GM18951 (cell line): ENCODE data around the gene GTPBP3.
A peak's percentile ranks its signal among the peaks of the same experiment; 100 is the strongest.
"Not testable (repeated sequence)": the region's sequence is repeated elsewhere in the genome, so short reads cannot be mapped to it uniquely, and the experiment has no call there.

Experiments used
- POLR2A ChIP-seq: IDR thresholded peaks from 4 replicates; pipeline ENCODE4 v1.6.1; 2011; ENCODE audit warnings: mild to moderate bottlenecking; ENCODE audit not compliant: insufficient read length, insufficient read depth; ENCODE audit errors: extremely low read depth
- in situ Hi-C: fragments of 300-500 bp; cut with MboI; formaldehyde crosslinking; loops from one replicate; pipeline ENCODE4 v1.12.0; 2022; ENCODE audit warnings: low sequenced_read_pairs, mixed read lengths, inconsistent platforms; ENCODE audit not compliant: unreplicated experiment

GTPBP3 gene

GRCh38 chr19:17336872-17337674 is at the start of gene GTPBP3:
GTPBP3 (plus strand) TSS chr19:17337553; CDS start chr19:17337612, 59 bp downstream.
- peak; percentile 75 for TF ChIP-seq POLR2A
- in situ Hi-C loops: no loop called here

- in situ Hi-C loops: no loop called here
- TF ChIP-seq POLR2A: no peak
Observed at GRCh38 chr19:17289489-17289888, 47.9 kb upstream of the GTPBP3 start.

GRCh38 chr19:17292301-17293074 is 44.9 kb upstream of the GTPBP3 start:
- in situ Hi-C loops: no loop called here
- TF ChIP-seq POLR2A: peak; percentile 69

GRCh38 chr19:17293605-17294004 is 43.7 kb upstream of the GTPBP3 start:
- in situ Hi-C loops: no loop called here

GRCh38 chr19:17294051-17294891 is 43.1 kb upstream of the GTPBP3 start:
- no peak for TF ChIP-seq POLR2A
- in situ Hi-C loops: no loop called here

More at GRCh38 chr19:17293605-17294004, 43.7 kb upstream of the GTPBP3 start:
- TF ChIP-seq POLR2A: no peak

- in situ Hi-C loops: not testable (repeated sequence)
Observed at GRCh38 chr19:17295551-17295950, 41.8 kb upstream of the GTPBP3 start.

GRCh38 chr19:17296273-17296672 is 41.1 kb upstream of the GTPBP3 start:
- in situ Hi-C loops: no loop called here
- TF ChIP-seq POLR2A: no peak

GRCh38 chr19:17296976-17297375 is 40.4 kb upstream of the GTPBP3 start:
- TF ChIP-seq POLR2A: no peak
- in situ Hi-C loops: no loop called here

GRCh38 chr19:17300992-17301619 is 36.2 kb upstream of the GTPBP3 start:
- in situ Hi-C loops: no loop called here
- no peak for TF ChIP-seq POLR2A

- no peak for TF ChIP-seq POLR2A
- in situ Hi-C loops: no loop called here
Observed at GRCh38 chr19:17302391-17303166, 34.8 kb upstream of the GTPBP3 start.

- in situ Hi-C loops: no loop called here
- peak; percentile 61 for TF ChIP-seq POLR2A
Observed at GRCh38 chr19:17303167-17303939, 34.0 kb upstream of the GTPBP3 start, which contains the start of gene ABHD8. ABHD8 (minus strand) TSS chr19:17303425; CDS start chr19:17301616, 1,809 bp downstream.
